NB4 (cell line): ENCODE measurements around the gene MYT1.

Experiments used
- DNase-seq: peaks from one replicate; pipeline ENCODE4 v3.0.0; 2010; ENCODE audit warnings: low read depth
- H3K4me3 ChIP-seq: one replicate; pipeline ENCODE4 v1.5.1; 2011; ENCODE audit warnings: mild to moderate bottlenecking, low read depth, low read length, moderate library complexity
- CTCF ChIP-seq: IDR thresholded peaks from one replicate; pipeline ENCODE4 v1.5.1; 2012; ENCODE audit warnings: low read depth, low read length
- MAX ChIP-seq: IDR thresholded peaks from 2 replicates; pipeline ENCODE4 v1.6.1; 2011; ENCODE audit warnings: low read depth, low read length
- MYC ChIP-seq: IDR thresholded peaks from 2 replicates; pipeline ENCODE4 v1.6.1; 2011; ENCODE audit warnings: low read depth, low read length
- POLR2A ChIP-seq: IDR thresholded peaks from 2 replicates; pipeline ENCODE4 v1.6.1; 2011; ENCODE audit warnings: mild to moderate bottlenecking; ENCODE audit not compliant: insufficient read length; ENCODE audit errors: extremely low read depth

The MYT1 gene

DNA sequence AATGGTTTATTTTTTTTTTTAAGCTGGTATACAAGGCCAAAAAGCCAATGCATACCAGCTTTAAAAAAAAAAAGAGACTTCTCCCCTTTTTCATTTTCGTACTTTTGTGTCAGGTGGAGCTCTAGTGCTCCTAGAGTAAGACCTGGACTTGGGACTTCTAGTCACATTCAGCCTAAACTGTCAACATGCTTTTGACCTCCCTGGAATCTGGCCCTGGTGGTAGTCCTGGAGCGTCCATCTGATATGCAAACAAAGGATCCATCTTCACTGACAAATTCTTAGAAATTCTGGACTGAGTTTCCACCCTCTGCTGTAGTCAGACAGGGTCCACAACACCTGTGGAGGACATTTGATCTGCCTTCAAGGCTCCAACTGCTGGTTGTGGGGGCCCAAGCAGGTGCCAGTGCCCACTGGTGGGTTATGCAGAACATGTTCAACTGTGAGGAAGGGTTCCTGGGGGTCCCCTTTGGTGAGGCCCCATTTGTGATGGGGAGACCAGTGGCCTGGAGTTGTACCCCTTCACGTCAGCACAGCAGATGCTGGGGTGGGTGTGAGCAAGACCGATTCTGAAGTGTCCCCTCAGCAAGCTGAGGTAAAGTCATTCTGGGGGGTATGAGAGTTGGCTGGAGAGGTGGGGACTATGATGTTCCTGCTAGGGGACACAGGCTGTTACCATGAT lies 78.7 kb downstream of the MYT1 start:
- no peak overlapping the region for H3K4me3 ChIP-seq
- TF ChIP-seq MAX (no peak), CTCF (no peak), POLR2A (no peak), MYC (no peak)
- no peak for DNase-seq

DNA sequence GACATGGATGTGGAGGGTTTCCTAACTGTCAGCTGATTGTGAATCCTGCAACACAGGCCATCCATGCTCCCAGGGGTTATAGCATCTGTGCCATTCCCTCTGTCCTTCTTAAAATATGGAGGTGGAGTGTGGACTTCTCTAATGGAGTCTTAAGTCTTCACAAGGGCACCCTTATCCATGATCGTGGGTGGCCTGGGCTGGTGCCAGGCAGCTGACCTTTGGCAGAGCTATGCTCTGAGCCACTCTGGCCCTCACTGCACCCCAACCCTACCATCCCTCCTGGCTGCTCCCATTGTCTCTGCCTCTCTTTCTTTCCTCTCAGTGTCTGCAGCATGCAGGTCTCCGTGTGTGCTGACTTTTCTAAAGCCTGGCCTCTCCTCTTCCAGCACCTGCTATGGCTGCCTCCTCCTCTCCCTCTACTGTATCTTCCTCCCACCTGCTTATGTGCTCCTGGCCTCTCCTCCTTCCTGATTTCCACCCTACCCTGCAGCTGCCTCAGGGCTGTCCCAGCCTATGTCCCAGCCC lies 80.1 kb downstream of the MYT1 start:
- DNase-seq, result no peak
- H3K4me3 ChIP-seq, result no peak overlapping the region
- TF ChIP-seq MAX (no peak), MYC (no peak), POLR2A (no peak), CTCF (no peak)

DNA sequence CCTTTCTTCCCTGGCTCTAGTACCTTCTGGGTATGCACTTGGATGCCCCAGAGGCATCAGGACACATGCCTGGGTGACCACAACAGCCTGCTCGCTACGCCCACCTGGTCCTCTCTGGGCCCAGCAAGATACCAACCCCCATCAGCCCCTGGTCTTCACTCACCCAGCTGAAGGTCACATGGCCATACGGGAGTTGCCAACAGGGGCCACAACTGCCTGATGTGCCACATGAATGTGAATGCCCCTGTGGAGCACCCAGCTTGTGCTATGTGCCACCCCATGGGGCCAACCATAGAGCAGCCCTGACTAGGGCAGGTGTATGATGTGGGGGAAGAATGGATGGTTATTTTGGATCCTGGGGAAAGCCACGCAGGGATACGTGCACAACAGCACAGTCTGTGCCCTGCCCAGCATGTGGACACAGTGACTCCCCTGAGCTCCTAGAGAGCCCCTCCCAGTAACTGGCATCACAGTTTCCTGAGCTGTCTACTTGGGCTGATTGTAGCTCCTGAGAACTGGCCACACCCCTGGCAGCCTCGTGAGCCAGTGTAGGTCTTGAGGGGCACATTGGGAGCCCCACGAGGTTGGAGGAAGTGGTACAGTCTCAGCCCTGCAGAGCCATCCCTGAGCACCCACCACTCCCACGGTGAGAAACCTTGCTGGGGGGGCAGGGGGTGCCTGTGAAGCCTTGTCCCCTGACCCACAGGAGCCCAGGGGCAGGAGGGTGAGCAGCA lies 80.8 kb downstream of the MYT1 start:
- DNase-seq, result no peak
- TF ChIP-seq MYC (no peak), POLR2A (no peak), CTCF (no peak), MAX (no peak)
- H3K4me3 ChIP-seq, result no peak overlapping the region

- no peak overlapping the region for H3K4me3 ChIP-seq
- no peak for DNase-seq
- TF ChIP-seq MYC (no peak), MAX (no peak), CTCF (no peak), POLR2A (no peak)
These were observed 81.7 kb downstream of the MYT1 start for GRCh38 chr20:64245746-64246595.

DNA sequence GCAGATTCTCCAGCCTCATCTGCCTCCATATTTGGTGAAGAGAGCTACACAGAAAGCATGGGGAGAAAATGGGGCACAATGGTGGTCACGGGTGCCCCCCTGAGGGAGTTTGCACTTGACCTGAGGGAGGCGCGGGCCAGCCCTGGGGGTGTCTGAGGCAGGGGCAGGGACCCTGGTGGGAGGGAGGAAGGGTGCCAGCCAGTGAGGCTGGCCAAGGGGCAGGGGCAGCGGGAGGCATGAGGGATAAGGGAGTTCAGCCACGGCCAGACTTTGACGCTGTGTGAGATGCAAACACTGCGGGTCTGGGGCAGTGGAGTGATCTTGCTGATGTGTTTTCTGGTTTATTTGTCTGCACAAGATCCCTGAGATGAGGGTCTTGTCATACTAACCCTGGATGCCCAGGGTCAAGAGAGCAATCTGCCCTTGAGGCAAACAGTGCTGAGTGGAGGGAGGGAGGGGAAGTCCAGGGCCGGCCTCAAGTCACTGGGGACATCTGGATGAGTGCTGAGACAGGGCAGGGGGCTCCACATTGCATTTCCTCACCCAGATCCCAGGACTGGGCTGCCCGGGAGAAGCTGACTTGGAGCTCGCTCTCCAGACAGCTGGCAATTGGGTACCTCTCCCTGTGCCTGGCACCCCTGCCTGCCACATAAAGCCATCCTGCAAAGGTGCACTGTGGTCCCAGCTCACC lies 82.5 kb downstream of the MYT1 start:
- no peak for DNase-seq
- TF ChIP-seq POLR2A, result no peak
- no peak for TF ChIP-seq MAX
- no peak for TF ChIP-seq MYC
- no peak overlapping the region for H3K4me3 ChIP-seq
